ENCODE data around the gene LMO3. TPM values are rescaled to one million over a fixed set of nuclear protein-coding genes. Genes with fewer than 3 reads are reported as not detected.

Gene LMO3
- total RNA-seq, 1 donor from 2014 or later, result 0.78 TPM

GRCh38 chr12:16606991-16607390 lies 1.0 kb upstream of the LMO3 start:
- H3K4me3 Mint-ChIP-seq (ENCODE audit: unreplicated experiment), result peak overlapping the region; percentile 93
- TF ChIP-seq CTCF (IDR thresholded peaks at IDR 0.05; ENCODE audit: partially characterized antibody, unreplicated experiment), result no peak
- H3K36me3 Mint-ChIP-seq (ENCODE audit: unreplicated experiment), result no peaks in the 10 kb centered on the region
- peaks cover 3% of the 10 kb centered on the region for H3K9me3 Mint-ChIP-seq (ENCODE audit: unreplicated experiment)
- H3K4me1 Mint-ChIP-seq (ENCODE audit: low read depth, unreplicated experiment), result peaks cover 27% of the 10 kb centered on the region
- peaks cover 12% of the 10 kb centered on the region for H3K27me3 Mint-ChIP-seq (ENCODE audit: unreplicated experiment)
- no peak for DNase-seq
- peak overlapping the region; percentile 2 for H3K27ac Mint-ChIP-seq (ENCODE audit: unreplicated experiment)

GRCh38 chr12:16606201-16606849 lies 363 bp upstream of the LMO3 start:
- no peak overlapping the region for H3K27ac Mint-ChIP-seq (ENCODE audit: unreplicated experiment)
- TF ChIP-seq CTCF (IDR thresholded peaks at IDR 0.05; ENCODE audit: partially characterized antibody, unreplicated experiment), result no peak
- peaks cover 27% of the 10 kb centered on the region for H3K4me1 Mint-ChIP-seq (ENCODE audit: low read depth, unreplicated experiment)
- H3K27me3 Mint-ChIP-seq (ENCODE audit: unreplicated experiment), result peaks cover 12% of the 10 kb centered on the region
- peak; percentile 51 for DNase-seq
- H3K36me3 Mint-ChIP-seq (ENCODE audit: unreplicated experiment), result no peaks in the 10 kb centered on the region
- H3K4me3 Mint-ChIP-seq (ENCODE audit: unreplicated experiment), result peak overlapping the region; percentile 93
- H3K9me3 Mint-ChIP-seq (ENCODE audit: unreplicated experiment), result peaks cover 3% of the 10 kb centered on the region

- Mint-ChIP-seq H3K4me3 (ENCODE audit: unreplicated experiment) (peak overlapping the region; percentile 93), H3K9me3 (ENCODE audit: unreplicated experiment) (peaks cover 3% of the 10 kb centered on the region), H3K36me3 (ENCODE audit: unreplicated experiment) (no peaks in the 10 kb centered on the region), H3K4me1 (ENCODE audit: low read depth, unreplicated experiment) (peaks cover 23% of the 10 kb centered on the region), H3K27me3 (ENCODE audit: unreplicated experiment) (peaks cover 12% of the 10 kb centered on the region), H3K27ac (ENCODE audit: unreplicated experiment) (no peak overlapping the region)
- no peak for DNase-seq
- TF ChIP-seq CTCF (IDR thresholded peaks at IDR 0.05; ENCODE audit: partially characterized antibody, unreplicated experiment), result no peak
Measured at GRCh38 chr12:16605642-16606116, 283 bp downstream of the LMO3 start.

- peaks cover 15% of the 10 kb centered on the region for H3K4me1 Mint-ChIP-seq (ENCODE audit: low read depth, unreplicated experiment)
- no peaks in the 10 kb centered on the region for H3K36me3 Mint-ChIP-seq (ENCODE audit: unreplicated experiment)
- DNase-seq, result peak; percentile 29
- peak overlapping the region; percentile 73 for H3K4me3 Mint-ChIP-seq (ENCODE audit: unreplicated experiment)
- H3K27ac Mint-ChIP-seq (ENCODE audit: unreplicated experiment), result no peak overlapping the region
- no peak for TF ChIP-seq CTCF (IDR thresholded peaks at IDR 0.05; ENCODE audit: partially characterized antibody, unreplicated experiment)
- peaks cover 12% of the 10 kb centered on the region for H3K27me3 Mint-ChIP-seq (ENCODE audit: unreplicated experiment)
- H3K9me3 Mint-ChIP-seq (ENCODE audit: unreplicated experiment), result peaks cover 3% of the 10 kb centered on the region
Measured at GRCh38 chr12:16604596-16605252, 1.2 kb downstream of the LMO3 start.
